HG02763 (cell line): ENCODE measurements around the gene DEPDC1B.
"Not testable (repeated sequence)": the region's sequence is repeated elsewhere in the genome, so short reads cannot be mapped to it uniquely, and the experiment has no call there.

Experiments
- ATAC-seq: cut with Tn5 transposase; IDR thresholded peaks from one replicate; pipeline ENCODE4 v1.9.1; 2021; ENCODE audit warnings: mild to moderate bottlenecking, moderate library complexity; ENCODE audit not compliant: unreplicated experiment

The DEPDC1B gene

DNA sequence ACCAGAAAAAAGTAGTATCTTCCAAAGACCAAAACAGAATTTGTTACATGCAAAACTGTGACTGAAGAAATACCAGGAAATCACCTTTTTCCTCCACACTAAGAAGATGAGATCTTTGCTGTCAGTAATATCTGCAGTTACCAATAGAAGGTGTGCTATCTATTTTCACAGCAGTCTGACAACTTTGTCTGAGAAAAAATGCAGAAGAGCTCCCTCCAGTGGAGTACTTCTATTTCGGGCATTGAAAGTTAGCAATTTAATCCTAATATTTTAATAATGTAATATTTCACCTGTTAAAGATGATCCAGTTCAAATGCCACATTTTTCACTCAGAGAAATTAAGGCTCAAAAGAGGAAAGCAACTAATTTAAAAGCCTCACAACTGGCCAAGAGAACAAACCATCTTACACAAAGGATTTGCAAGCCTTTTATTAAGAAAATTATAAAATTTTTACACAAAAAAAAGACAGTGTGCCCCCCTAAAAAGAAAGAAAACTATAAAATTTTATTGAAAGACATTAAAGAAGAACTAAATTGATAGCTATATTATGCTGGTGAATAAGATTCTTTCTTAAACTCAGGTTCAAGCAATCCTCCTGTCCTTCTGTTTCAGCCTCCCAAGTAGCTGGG is 50.6 kb downstream of the DEPDC1B start:
- ATAC-seq: no peak

DNA sequence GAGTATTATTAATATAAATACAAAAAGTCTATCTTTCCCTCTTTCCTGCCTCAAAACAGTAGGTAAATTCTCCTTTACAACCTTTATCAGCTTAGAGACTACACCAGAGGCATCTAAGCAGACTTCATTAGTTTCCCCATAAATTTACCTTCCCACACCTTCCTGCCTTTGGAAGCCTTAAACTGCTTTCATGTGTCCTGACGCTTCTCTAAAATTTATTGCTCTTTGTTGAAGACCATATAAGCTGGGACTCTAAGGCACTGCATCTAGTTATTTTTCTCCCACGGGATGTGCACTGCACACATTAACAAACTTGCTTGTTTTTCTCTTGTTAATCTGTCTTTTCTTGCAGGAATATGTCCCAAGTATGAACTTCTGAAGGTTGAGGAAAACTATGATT is 51.8 kb downstream of the DEPDC1B start:
- ATAC-seq: no peak

DNA sequence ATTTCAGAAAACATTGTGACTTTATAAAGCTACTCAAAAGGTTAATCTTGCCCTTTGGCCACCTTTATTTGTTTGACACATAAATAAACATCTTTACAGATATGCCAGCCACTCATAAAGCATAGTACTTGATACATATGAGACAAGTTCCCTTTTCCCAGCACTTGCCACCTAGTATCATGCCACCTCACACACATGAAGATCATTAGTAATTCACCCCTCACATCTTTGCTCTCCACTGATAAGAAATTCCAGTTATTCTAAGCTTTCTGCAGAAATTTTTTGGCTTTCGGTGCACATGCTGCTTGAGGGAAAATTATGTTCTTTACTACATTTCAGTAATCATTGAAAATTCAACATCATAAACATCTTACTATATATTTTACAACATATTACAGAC is 59.1 kb downstream of the DEPDC1B start:
- ATAC-seq: no peak

DNA sequence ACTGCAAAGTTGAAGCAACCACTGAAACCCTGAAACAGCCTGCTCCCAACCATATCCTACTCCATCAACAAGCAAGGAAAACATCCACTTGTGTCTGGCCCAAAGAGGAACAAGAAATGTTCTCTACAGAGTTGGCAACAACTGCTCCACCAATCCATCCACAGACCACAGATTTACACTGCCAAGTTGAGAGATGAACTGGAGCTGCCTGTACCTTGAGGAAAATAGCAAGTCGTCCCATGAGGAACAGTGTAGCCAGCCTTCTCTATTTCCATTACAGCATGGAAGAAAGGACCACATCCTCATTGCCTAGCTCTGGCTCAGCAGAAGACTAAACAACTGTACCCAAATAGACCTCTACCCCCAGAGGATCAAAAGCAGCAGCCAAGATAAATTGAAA is 60.4 kb downstream of the DEPDC1B start:
- no peak for ATAC-seq

DNA sequence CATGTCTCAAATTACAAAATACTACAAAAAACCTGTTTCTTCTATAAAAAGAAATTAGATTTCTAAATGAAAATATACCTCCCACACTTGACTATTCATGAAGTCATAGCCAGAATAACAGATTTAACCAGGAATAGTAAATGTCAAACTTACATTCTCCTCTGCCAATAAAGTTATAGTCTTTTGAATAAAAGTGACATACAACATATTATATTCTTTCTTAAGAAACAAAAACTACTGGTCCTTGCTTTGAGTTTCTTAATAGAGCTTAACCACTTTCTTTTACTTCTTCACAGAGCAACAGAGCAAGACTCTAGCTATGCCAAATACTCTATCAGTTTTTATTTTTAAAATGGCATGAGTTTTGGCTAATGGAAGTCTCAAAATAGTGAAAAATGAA is 61.7 kb downstream of the DEPDC1B start:
- no peak for ATAC-seq

DNA sequence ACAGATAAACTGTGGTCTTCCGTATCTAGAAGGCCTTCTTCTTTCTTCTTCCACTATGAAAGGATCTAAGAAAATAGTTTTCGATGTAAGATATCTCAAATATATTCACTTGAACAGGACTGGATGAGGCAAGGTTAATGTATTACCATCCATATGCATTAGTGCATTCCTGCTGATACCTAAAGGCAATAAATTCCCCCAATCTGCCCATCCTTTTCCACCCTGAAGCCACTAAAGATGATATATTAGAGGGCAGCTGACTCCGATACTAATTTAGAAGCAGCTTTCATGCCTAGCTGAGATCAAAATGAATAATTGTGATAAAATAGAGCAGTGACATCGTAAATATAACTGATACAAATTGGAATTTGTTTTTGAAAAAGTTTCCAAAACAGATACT is 63.3 kb downstream of the DEPDC1B start:
- no peak for ATAC-seq

DNA sequence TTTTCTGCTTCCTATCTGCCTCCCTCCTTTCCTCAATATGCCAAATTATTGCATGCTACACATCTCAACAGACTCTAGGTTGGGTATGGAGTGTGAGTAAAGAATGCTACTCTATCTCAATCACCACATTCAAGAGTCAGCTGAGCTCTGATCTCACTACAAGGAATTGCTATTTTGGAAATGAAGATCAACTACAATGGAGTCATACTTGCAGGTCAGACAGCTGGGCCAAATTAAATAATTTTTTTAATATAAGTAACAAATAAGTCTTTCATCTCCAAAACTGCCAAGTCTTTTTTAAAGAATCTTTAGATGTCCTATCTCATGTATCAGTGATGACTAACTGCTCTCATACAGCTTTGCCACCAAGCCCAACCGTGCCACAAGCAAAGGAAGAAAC is 64.0 kb downstream of the DEPDC1B start:
- no peak for ATAC-seq

DNA sequence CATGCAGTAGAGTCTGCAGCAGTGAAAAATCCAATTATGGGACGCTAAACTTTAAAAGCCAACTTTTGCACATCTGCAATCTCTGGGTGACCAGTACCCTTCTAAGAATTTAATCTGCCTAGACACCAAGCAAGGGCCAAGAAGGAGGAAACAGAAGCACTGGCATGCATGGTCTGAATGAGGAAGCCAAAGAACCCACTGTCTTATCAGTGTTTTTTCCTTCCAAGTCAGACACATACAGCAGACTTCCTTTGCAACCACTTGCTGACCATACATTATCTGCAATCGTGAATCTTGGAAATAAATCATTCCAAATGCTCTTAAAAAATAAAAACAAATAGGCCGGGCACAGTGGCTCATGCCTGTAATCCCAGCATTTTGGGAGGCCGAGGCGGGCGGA is 65.9 kb downstream of the DEPDC1B start:
- no peak for ATAC-seq

DNA sequence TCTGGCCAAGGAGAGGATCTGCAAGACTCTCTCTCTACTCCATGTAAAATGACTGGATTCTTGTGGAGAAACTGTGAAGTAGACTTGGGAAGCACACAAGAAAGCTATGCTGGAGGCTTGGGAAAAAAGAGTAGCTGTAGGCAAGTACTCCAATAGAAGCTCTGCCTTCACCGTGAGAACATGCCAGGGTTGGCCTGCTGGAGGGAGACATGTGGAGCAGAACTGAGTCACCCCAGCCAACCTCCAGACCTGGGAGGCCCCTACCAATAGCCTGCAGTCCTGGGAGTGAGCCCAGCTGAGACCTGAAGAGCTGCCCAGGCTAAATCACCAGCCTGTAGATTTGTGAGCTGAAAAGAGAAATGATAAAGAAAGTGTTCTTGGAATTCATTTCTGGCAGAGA is 66.6 kb downstream of the DEPDC1B start:
- ATAC-seq: no peak

DNA sequence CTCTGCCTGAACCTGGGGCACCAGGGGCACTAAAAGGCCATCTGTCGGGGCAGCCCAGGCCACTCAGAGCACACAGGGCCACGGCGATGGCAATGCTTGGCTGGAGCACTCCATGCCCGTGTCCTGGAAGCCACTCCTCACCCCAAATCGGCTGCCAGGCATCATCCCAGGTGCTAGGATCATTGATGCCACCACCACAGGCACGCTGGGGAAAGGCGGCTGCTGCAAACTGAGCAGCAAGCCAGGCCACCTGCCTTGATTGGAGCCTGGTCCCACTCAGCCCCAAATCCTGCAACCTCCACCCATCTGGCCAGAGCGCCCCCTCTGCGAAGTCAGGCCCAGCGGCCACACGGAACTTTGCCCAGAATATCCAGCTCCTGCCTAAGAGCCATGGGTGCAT is 67.8 kb downstream of the DEPDC1B start:
- no peak for ATAC-seq

DNA sequence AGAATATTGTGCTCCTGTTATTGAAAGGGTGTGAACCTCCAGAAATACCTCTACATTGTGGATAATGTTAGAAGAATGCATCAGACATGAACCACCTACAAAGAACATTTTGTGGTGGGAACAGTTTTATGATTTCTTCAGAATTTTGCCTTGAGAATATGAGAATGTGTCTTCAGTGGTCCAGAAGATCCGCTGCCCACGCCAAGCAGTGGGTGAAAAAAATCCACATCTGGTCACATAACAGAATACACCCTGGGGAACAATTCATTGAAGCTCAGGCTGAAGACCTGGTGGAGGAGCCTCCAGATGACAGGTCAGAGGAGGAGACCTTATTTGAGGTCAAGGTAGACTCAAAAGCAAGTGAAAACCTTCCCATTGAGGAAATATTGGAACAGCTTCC is 69.1 kb downstream of the DEPDC1B start:
- ATAC-seq: no peak

DNA sequence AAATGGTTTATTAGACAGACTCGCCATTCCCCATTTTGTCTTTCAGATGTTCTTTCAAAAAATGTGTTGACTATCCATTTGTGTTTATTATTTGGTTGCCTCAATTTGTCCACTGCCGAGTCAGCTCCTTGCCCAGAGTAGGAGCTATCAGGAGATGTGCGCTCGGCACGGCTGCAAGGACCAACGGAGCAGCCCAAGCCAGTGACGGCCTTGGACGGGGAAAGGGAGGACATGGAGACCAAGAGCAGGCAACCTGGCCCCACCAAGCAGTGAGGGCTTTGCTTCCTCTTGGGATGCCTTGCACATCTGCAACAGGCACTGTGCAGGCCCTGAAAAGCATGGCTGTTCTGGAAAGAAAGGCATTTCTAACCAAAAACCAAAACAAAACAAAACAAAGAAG is 69.8 kb downstream of the DEPDC1B start:
- ATAC-seq: no peak

DNA sequence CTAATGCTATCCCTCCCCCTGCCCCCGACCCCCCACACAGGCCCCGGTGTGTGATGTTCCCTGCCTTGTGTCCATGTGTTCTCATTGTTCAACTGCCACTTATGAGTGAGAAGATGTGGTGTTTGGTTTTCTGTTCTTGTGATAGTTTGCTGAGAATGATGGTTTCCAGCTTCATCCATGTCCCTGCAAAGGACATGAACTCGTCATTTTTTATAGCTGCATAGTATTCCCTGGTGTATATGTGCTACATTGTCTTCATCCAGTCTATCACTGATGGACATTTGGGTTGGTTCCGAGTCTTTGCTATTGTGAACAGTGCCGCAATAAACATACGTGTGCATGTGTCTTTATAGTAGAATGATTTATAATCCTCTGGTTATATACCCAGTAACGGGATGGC is 75.1 kb downstream of the DEPDC1B start:
- ATAC-seq: not testable (repeated sequence)

DNA sequence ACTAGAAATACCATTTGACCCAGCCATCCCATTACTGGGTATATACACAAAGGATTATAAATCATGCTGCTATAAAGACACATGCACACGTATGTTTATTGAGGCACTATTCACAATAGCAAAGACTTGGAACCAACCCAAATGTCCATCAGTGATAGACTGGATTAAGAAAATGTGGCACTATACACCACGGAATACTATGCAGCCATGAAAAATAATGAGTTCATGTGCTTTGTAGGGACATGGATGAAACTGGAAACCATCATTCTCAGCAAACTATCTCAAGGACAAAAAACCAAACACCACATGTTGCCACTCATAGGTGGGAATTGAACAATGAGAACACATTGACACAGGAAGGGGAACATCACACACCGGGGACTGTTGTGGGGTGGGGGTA is 79.2 kb downstream of the DEPDC1B start:
- not testable (repeated sequence) for ATAC-seq

DNA sequence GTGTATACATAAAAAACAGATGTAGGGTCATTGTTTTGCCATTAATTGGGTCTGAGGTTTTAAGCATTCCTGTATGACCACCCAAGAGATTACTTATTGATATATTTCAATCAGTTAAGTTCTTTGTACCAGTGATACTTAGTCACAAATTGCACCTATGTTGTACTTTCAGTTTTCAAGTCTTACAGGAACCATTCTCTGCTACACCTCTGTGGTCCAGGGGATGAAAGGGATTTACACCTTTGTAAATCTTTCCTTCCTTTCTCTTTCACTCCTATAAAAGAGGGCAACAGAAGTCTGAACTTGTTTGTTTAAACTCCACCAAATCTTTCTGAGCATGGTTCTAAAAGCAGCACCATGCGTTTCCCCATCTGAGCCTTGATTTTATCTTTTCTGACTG is 86.1 kb downstream of the DEPDC1B start:
- ATAC-seq: no peak

DNA sequence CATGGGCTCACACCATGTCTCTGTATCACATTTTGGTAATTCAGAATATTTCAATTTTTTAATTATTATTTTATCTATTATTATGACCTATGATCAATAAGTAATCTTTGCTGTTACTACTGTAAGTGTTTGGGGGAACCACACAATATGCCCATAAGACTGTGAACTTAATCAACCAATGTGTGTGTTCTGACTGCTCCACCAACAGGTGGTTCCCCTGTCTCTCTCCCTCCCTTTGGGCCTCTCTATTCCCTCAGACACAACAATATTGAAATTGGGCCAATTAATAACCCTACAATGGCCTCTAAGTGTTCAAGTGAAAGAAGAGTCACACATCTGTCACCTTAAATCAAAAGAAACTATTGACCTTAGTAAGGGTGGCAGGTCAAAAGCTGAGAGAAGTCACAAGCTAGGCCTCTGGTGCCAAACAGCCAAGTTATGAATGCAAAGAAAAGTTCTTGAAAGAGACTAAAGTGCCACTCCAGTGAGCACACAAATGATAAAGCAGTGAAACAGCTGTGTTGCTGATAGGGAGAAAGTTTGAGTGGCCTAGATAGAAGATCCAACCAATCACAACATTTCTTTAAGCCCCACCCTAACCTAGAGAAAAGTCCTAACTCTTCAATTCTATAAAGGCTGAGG is 88.7 kb downstream of the DEPDC1B start:
- no peak for ATAC-seq

DNA sequence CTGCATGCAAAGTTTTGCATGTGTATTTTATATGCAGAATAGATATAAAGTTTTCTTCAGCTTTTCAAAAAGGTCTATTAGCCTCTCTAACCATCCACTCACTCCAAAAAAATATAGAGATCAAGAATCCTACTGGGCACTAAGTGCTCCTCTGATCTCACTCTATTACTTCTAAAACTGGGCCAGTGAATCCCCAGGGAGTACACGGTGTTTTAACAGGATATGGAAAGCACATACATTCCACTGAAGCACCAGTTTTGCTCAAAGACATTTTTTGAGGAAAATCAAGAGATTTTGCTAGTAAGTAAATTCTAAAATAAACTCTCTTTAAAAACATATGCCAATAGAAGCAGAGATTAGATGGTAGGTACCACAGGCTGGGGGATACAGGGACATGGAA is 95.2 kb downstream of the DEPDC1B start:
- ATAC-seq: no peak

DNA sequence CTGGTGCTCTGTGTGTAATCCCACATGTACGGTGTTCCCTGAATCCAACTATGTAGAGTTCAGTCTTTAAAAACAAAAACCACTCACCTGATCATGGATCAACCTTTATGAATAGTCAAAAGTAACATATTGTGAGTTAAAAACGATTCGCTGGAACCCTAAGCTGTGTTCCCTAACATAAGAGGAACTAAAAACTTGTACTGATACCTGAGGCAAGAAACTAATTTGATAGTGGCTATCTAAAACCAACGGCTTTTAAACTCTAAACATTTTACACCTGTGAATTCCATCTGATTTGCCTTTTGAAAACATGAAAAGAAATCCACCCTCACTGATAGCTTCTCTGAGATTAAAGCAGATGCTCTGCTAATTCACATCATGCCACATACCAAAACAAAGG is 101.5 kb downstream of the DEPDC1B start:
- ATAC-seq: peak; percentile 40

DNA sequence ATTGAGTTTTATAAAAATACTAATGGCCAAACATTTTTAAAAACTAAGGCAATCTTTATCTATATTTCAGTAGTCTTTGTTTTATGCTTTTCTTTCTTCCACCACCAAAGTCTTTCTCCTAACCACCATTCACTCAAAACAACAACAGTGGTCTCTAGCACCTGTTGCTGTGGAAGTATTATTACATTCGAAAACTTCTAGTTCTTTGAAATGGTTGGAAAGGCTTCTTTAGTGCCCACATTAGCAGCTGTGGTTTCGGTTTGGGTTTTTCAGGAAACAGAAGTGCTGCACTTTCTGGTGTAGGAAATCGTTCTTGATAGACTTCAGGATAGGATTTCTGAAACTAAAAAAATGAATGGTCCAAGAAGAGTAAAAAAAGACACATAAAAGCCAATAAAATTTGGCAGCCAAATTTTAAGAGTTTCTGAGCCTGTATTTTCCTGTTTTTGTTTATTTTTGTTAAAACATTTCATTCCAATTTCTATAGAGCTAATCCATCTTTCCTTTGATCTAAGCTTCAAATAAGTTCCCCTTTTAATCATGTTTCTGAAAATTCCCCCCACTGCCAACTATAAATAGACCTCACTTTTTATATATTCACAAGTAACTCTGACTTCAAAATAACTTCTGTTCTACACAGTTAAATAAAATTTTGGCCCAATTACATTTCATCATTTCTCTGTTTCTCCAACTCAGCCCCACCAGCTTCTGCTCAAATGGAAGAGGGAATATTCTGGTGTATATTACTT is 102.2 kb downstream of the DEPDC1B start:
- ATAC-seq: peak; percentile 74

DNA sequence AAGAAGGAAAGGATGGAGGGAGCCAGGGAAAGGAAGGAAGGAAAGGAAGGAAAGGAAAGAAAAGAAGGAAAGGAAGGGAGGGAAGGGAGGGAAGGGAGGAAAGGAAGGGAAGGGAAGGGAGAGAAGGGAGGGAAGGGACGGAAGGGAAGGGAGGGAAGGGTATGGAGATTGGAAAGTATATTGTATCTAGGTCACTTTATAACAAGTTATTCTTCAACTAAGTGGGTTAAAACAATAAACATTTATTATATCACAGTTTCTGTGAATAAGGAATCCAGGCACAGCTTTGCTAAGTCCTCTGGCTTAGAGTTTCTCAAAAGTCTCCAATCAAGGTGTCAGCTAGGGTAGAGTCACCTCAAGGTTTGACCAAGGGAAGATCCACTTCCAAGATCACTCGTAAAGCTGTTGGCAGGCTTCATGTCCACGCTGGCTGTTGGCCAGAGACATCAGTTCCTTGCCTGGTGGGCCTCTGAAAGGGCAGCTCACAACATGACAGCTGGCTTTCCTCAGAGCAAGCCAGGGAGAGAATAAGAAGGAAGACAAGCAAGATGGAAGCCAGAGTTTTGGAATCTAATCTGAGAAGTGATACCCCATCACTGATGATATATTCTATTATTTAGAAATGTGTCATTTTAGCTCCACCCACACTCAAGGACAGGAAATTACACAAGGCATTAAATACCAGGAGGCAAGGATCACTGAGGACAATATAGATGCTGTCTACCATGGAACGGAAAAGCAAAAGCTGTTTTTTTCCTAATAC is 105.1 kb downstream of the DEPDC1B start:
- no peak for ATAC-seq

DNA sequence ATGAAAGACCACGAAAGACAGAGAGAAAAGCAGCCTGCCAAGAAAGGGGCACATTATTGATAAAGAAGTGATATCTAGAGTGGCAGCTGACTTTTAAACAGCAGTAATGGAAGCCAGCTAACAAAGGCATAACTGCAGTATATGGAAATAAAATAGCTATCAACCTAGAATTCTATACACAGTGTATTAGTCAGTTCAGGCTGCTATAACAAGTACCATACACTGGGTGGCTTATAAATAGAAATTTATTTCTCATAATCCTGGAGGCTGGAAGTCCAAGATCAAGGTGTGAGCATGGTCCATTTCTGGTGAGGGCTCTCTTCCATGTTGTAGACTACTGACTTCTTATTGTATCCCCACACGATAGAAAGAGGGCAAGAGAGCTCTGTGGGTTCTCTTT is 109.8 kb downstream of the DEPDC1B start:
- no peak for ATAC-seq

DNA sequence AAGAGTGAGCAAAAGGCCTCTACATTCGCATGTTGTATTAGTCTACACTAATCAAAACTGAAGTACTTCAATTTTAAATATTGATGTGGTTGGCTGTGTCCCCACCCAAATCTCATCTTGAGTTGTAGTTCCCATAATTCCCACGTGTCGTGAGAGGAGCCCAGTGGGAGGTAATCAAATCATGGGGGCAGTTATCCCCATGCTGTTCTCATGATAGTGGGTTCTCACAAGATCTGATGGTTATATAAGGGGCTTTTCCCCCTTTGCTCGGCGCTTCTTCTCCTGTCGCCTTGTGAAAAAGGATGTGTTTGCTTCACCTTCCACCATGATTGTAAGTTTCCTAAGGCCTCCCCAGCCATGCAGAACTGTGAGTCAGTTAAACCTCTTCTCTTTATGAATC is 112.7 kb downstream of the DEPDC1B start:
- not testable (repeated sequence) for ATAC-seq
